GM23338 (cell line): ENCODE data around the gene XYLB. TPM values are rescaled to one million over a fixed set of nuclear protein-coding genes. Genes with fewer than 3 reads are reported as not detected.

Experiments
- ATAC-seq: fragments of 200-7000 bp; cut with Tn5 transposase; 3 replicates; pipeline ENCODE4 v1.9.1; 2020
- DNase-seq: peaks from one replicate; pipeline ENCODE4 v3.0.0-alpha.2; 2015; ENCODE audit warnings: low spot score
- H2AFZ ChIP-seq: fragments of 200-600 bp; sonication (generic); 2 replicates; pipeline ENCODE4 v1.8.0; 2016; ENCODE audit warnings: antibody characterized with exemption, mild to moderate bottlenecking, moderate library complexity
- H3F3A ChIP-seq: fragments of 200-600 bp; sonication (generic); replicated peaks from 2 replicates; pipeline ENCODE4 v1.8.0; 2017; ENCODE audit warnings: antibody characterized with exemption, mixed run types, low read depth
- H3K27ac ChIP-seq: fragments of 200-600 bp; sonication (generic); 2 replicates; pipeline ENCODE4 v1.6.1; 2016; ENCODE audit warnings: low read depth
- H3K27me3 ChIP-seq: fragments of 200-600 bp; sonication (generic); 2 replicates; pipeline ENCODE4 v1.8.0; 2016; ENCODE audit warnings: mild to moderate bottlenecking, mixed run types, moderate library complexity; ENCODE audit not compliant: insufficient read depth
- H3K36me3 ChIP-seq: fragments of 200-600 bp; sonication (generic); 2 replicates; pipeline ENCODE4 v1.8.0; 2016; ENCODE audit warnings: mild to moderate bottlenecking; ENCODE audit not compliant: insufficient read depth
- H3K4me1 ChIP-seq: fragments of 200-600 bp; sonication (generic); 2 replicates; pipeline ENCODE4 v1.8.0; 2016; ENCODE audit warnings: mild to moderate bottlenecking, moderate library complexity; ENCODE audit not compliant: insufficient read depth
- H3K4me2 ChIP-seq: fragments of 200-600 bp; sonication (generic); 2 replicates; pipeline ENCODE4 v1.7.1; 2017; ENCODE audit warnings: mixed run types
- H3K4me3 ChIP-seq: fragments of 200-600 bp; sonication (generic); 2 replicates; pipeline ENCODE4 v1.6.1; 2016; ENCODE audit warnings: mixed run types
- H3K79me2 ChIP-seq: fragments of 200-600 bp; sonication (generic); replicated peaks from 2 replicates; pipeline ENCODE4 v1.8.0; 2017; ENCODE audit warnings: mild to moderate bottlenecking; ENCODE audit not compliant: insufficient read depth
- H3K9me2 ChIP-seq: fragments of 200-600 bp; sonication (generic); 2 replicates; pipeline ENCODE4 v1.8.0; 2017; ENCODE audit not compliant: insufficient read depth
- H4K20me1 ChIP-seq: fragments of 200-600 bp; sonication (generic); replicated peaks from 2 replicates; pipeline ENCODE4 v1.8.0; 2017; ENCODE audit warnings: mild to moderate bottlenecking; ENCODE audit not compliant: insufficient read depth
- H3K27ac Mint-ChIP-seq: 2 replicates; pipeline ENCODE4 v1.8.0; 2020; ENCODE audit warnings: inconsistent platforms, mild to moderate bottlenecking, moderate library complexity, mixed read lengths
- H3K27me3 Mint-ChIP-seq: 3 replicates; pipeline ENCODE4 v1.8.0; 2022; ENCODE audit warnings: low read depth, mild to moderate bottlenecking, moderate library complexity, mixed read lengths, inconsistent platforms; ENCODE audit not compliant: insufficient read depth, poor library complexity
- H3K36me3 Mint-ChIP-seq: 3 replicates; pipeline ENCODE4 v1.8.0; 2021; ENCODE audit warnings: low read depth, mild to moderate bottlenecking, inconsistent platforms, moderate library complexity, mixed read lengths
- H3K4me1 Mint-ChIP-seq: 3 replicates; pipeline ENCODE4 v1.8.0; 2020; ENCODE audit warnings: mild to moderate bottlenecking, inconsistent platforms, mixed read lengths
- H3K4me3 Mint-ChIP-seq: 3 replicates; pipeline ENCODE4 v1.8.0; 2021; ENCODE audit warnings: moderate library complexity, mild to moderate bottlenecking, inconsistent platforms, mixed read lengths
- H3K9me3 Mint-ChIP-seq: 3 replicates; pipeline ENCODE4 v1.8.0; 2020; ENCODE audit warnings: moderate library complexity, mild to moderate bottlenecking, inconsistent platforms, mixed read lengths
- CREB1 ChIP-seq: fragments of 250-450 bp; sonication (Bioruptor Pico); IDR thresholded peaks from 2 replicates; pipeline ENCODE4 v1.5.0; 2020; ENCODE audit warnings: low read depth, mild to moderate bottlenecking, moderate library complexity
- EZH2 ChIP-seq: fragments of 200-600 bp; sonication (generic); IDR thresholded peaks from one replicate; pipeline ENCODE4 v1.8.0; 2017; ENCODE audit warnings: antibody characterized with exemption, mild to moderate bottlenecking, low read depth; ENCODE audit not compliant: unreplicated experiment
- EZH2phosphoT487 ChIP-seq: fragments of 200-600 bp; sonication (generic); IDR thresholded peaks from one replicate; pipeline ENCODE4 v1.8.1; 2018; ENCODE audit warnings: antibody characterized with exemption; ENCODE audit not compliant: unreplicated experiment
- NANOG ChIP-seq: IDR thresholded peaks from 2 replicates; pipeline ENCODE4 v1.6.1; 2016; ENCODE audit warnings: antibody characterized with exemption, borderline replicate concordance
- POLR2AphosphoS5 ChIP-seq: IDR thresholded peaks from 2 replicates; pipeline ENCODE4 v1.6.1; 2016; ENCODE audit warnings: antibody characterized with exemption, low read depth
- ZNF114 ChIP-seq: fragments of 250-450 bp; sonication (Bioruptor Pico); IDR thresholded peaks from 2 replicates; pipeline ENCODE4 v1.5.0; 2020; ENCODE audit warnings: mild to moderate bottlenecking, moderate library complexity
- ZNF331 ChIP-seq: fragments of 250-450 bp; sonication (Bioruptor Pico); IDR thresholded peaks from 2 replicates; pipeline ENCODE4 v1.5.0; 2020; ENCODE audit warnings: low read depth, mild to moderate bottlenecking, moderate library complexity
- polyA plus RNA-seq: library from polyadenylated mRNA; unstranded; fragments of >200 nt; fragmentation: Nextera tagmentation; extraction: Ambion mirVana; gene quantifications from 2 replicates; pipeline ENCODE4 v1.2.1, GENCODE V29; 2016
- total RNA-seq: library from RNA; depleted of rRNA; stranded (reverse); fragments of >200 nt; shearing (Covaris generic); gene quantifications from 2 replicates; pipeline ENCODE4 v1.2.3, GENCODE V29; 2014
- TF ChIP-seq, protein P1 (sequence below): IDR thresholded peaks from 2 replicates; pipeline ENCODE4 v1.6.1; 2016; ENCODE audit warnings: antibody characterized with exemption
- TF ChIP-seq, protein P2 (sequence below): IDR thresholded peaks from one replicate; pipeline ENCODE4 v1.6.1; 2018; ENCODE audit warnings: antibody characterized with exemption; ENCODE audit not compliant: unreplicated experiment
- TF ChIP-seq, protein P3 (sequence below), 2 experiments: fragments of 200-600 bp in 1 of 2; sonication (generic) in 1 of 2; conservative IDR thresholded peaks; 2 replicates each; pipeline versions ENCODE4 v1.5.1 to v1.6.1; 2016 to 2017; ENCODE audit warnings: antibody characterized with exemption in 2 of 2, low read depth in 2 of 2, mild to moderate bottlenecking in 2 of 2, moderate library complexity in 1 of 2

The XYLB gene
- total and polyA plus RNA-seq, 2 experiments from 2014 or later = 1.6 to 3.3 TPM

DNA sequence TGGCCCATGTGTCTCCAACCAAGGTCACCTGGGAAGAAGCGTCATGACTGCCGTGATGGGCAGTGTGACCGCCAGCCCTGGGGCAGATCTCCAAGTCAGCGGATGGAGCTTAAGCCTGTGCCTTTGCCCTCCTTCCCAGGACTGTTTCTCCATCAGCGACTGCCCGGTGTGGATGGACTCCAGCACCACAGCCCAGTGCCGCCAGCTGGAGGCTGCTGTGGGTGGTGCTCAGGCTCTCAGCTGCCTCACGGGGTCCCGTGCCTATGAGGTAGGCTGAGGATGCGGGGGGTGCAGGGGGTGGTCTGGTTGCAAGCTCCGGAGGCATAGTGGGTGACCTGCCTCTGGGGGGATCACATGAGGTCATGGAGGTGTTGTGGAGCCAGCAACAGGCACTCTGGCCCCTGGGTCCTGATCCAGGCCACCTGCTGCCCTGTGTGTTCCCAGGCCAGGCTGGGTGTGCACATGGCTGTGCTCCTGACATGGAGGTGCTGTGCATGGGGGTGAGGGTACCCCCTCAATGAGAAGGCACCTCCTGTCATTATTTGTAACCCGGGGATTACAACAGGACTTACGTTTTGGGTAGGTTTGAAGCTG is 19.0 kb downstream of the XYLB start:
- H3K4me3 Mint-ChIP-seq = no peak overlapping the region
- Histone ChIP-seq H3K9me2 (no peaks in the 10 kb centered on the region), H3K4me3 (no peak overlapping the region), H3F3A (no peaks in the 10 kb centered on the region), H4K20me1 (no peaks in the 10 kb centered on the region), H3K4me1 (no peaks in the 10 kb centered on the region), H2AFZ (no peak overlapping the region), H3K27ac (no peak overlapping the region), H3K27me3 (no peaks in the 10 kb centered on the region), H3K36me3 (peaks cover 2% of the 10 kb centered on the region; the same call in 1 of the 2 replicates), H3K79me2 (no peaks in the 10 kb centered on the region), H3K4me2 (no peak overlapping the region)
- ATAC-seq (no peak), DNase-seq (no peak)
- TF ChIP-seq EZH2 = no peak
- TF ChIP-seq EZH2phosphoT487 = no peak
- TF ChIP-seq, protein P1, sequence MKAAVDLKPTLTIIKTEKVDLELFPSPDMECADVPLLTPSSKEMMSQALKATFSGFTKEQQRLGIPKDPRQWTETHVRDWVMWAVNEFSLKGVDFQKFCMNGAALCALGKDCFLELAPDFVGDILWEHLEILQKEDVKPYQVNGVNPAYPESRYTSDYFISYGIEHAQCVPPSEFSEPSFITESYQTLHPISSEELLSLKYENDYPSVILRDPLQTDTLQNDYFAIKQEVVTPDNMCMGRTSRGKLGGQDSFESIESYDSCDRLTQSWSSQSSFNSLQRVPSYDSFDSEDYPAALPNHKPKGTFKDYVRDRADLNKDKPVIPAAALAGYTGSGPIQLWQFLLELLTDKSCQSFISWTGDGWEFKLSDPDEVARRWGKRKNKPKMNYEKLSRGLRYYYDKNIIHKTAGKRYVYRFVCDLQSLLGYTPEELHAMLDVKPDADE = no peak
- no peak for TF ChIP-seq ZNF331 (CRISPR knock-in tag)
- TF ChIP-seq NANOG = no peak
- TF ChIP-seq ZNF114 (CRISPR knock-in tag) = no peak
- TF ChIP-seq, protein P2, sequence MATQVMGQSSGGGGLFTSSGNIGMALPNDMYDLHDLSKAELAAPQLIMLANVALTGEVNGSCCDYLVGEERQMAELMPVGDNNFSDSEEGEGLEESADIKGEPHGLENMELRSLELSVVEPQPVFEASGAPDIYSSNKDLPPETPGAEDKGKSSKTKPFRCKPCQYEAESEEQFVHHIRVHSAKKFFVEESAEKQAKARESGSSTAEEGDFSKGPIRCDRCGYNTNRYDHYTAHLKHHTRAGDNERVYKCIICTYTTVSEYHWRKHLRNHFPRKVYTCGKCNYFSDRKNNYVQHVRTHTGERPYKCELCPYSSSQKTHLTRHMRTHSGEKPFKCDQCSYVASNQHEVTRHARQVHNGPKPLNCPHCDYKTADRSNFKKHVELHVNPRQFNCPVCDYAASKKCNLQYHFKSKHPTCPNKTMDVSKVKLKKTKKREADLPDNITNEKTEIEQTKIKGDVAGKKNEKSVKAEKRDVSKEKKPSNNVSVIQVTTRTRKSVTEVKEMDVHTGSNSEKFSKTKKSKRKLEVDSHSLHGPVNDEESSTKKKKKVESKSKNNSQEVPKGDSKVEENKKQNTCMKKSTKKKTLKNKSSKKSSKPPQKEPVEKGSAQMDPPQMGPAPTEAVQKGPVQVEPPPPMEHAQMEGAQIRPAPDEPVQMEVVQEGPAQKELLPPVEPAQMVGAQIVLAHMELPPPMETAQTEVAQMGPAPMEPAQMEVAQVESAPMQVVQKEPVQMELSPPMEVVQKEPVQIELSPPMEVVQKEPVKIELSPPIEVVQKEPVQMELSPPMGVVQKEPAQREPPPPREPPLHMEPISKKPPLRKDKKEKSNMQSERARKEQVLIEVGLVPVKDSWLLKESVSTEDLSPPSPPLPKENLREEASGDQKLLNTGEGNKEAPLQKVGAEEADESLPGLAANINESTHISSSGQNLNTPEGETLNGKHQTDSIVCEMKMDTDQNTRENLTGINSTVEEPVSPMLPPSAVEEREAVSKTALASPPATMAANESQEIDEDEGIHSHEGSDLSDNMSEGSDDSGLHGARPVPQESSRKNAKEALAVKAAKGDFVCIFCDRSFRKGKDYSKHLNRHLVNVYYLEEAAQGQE = no peak
- H3K9me3 Mint-ChIP-seq = peaks cover 13% of the 10 kb centered on the region
- no peak overlapping the region for H3K27ac Mint-ChIP-seq
- no peaks in the 10 kb centered on the region for H3K4me1 Mint-ChIP-seq
- peaks cover 41% of the 10 kb centered on the region for H3K36me3 Mint-ChIP-seq
- H3K27me3 Mint-ChIP-seq = peaks cover 3% of the 10 kb centered on the region

DNA sequence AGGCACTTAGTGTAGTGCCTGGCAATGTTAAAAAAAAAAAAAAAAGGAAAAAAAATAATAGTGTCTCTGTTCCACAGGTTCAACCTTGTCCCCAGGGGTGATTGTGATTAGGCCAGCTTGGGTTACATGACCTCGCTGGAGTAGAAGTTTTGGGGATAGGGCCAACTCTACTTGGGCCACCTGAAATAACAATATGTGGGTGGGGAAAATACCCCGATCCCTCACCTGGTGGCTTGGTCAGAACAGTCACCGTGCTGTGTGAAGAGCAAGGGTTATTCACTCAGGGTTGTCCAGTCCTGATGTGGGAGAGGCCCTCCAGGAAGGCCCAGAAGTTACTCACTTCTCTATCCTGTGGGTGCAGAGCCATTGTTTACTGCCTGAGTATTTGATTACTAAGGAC is 19.5 kb downstream of the XYLB start:
- Mint-ChIP-seq H3K27ac (no peak overlapping the region), H3K4me3 (no peak overlapping the region), H3K4me1 (no peaks in the 10 kb centered on the region), H3K36me3 (peaks cover 46% of the 10 kb centered on the region), H3K27me3 (peaks cover 4% of the 10 kb centered on the region), H3K9me3 (peaks cover 13% of the 10 kb centered on the region)
- Histone ChIP-seq H3K36me3 (peaks cover 2% of the 10 kb centered on the region; the same call in 1 of the 2 replicates), H3K4me3 (no peak overlapping the region), H3F3A (no peaks in the 10 kb centered on the region), H3K27me3 (no peaks in the 10 kb centered on the region), H3K27ac (no peak overlapping the region), H3K4me1 (no peaks in the 10 kb centered on the region), H3K9me2 (no peaks in the 10 kb centered on the region), H4K20me1 (no peaks in the 10 kb centered on the region), H3K4me2 (no peak overlapping the region), H2AFZ (no peak overlapping the region), H3K79me2 (no peaks in the 10 kb centered on the region)
- TF ChIP-seq POLR2AphosphoS5 (no peak), CREB1 (CRISPR knock-in tag) (no peak)
- TF ChIP-seq, protein P3, sequence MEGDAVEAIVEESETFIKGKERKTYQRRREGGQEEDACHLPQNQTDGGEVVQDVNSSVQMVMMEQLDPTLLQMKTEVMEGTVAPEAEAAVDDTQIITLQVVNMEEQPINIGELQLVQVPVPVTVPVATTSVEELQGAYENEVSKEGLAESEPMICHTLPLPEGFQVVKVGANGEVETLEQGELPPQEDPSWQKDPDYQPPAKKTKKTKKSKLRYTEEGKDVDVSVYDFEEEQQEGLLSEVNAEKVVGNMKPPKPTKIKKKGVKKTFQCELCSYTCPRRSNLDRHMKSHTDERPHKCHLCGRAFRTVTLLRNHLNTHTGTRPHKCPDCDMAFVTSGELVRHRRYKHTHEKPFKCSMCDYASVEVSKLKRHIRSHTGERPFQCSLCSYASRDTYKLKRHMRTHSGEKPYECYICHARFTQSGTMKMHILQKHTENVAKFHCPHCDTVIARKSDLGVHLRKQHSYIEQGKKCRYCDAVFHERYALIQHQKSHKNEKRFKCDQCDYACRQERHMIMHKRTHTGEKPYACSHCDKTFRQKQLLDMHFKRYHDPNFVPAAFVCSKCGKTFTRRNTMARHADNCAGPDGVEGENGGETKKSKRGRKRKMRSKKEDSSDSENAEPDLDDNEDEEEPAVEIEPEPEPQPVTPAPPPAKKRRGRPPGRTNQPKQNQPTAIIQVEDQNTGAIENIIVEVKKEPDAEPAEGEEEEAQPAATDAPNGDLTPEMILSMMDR (conservative IDR thresholded peaks at IDR 0.05; ENCODE audit: low read depth in 2 of 2) = no peak
- TF ChIP-seq, protein P2 = no peak
- DNase-seq = no peak
- ATAC-seq = no peak
